ENCODE data around the gene PSMB1. TPM values are rescaled to one million over a fixed set of nuclear protein-coding genes. Genes with fewer than 3 reads are reported as not detected.

PSMB1 gene
- total and polyA plus RNA-seq, 9 of the 15 experiments (the other 6 are each of a cell fraction or from before 2014, with no cell fraction given), result 447 to 2,953 (median 884) TPM

DNA sequence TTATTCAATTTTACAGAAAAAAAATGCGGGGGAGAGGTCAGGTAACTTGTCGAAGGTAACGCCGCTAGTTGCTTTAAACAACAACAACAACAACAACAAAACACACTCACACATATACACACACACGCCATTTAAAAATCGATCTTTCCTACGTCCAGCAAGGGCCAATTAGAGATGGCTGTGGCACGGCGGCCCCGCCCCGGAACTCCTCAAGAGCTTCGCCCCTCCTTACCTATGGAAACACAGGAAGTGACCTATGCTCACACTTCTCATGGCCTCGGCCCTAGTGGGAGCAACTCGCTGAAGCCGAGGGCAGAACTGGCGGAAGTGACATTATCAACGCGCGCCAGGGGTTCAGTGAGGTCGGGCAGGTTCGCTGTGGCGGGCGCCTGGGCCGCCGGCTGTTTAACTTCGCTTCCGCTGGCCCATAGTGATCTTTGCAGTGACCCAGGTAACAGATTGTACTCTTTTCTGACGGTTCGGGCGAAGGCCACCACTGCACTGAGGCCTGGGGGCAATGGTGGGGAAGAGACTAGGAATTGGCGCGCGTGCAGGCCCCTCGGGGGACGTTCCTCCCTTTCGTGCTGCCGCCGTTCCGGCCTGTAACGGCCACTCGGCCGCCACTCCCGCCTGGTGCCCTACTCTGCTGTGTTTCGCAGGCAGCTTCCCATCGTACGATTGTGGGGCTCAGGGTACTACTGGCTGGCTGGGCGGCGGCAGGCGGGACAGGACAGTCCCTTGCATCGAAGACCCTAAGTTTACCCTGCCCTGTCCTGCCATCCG lies 1.1 kb upstream of the PSMB1 start, which contains the start of gene TBP:
TSS of gene TBP (plus strand) at position 357 of the 783 bp plus-strand sequence. CDS start 2,661 bp downstream, outside the sequence.
- ATAC-seq, result peak; percentile 93
- H3K79me2 ChIP-seq (ENCODE audit: control insufficient read depth, insufficient read depth, low read length), result peaks cover 91% of the 10 kb centered on the region
- peaks cover 52% of the 10 kb centered on the region for H3K36me3 ChIP-seq (ENCODE audit: control insufficient read depth, insufficient read depth, low read length)
- CTCF ChIA-PET (ENCODE audit: low intra/inter-chr PET ratio), result no interaction called here
- peak within 1 kb of the TSS; percentile 100 for H3K4me2 ChIP-seq (ENCODE audit: insufficient read depth, low read length)
- peak; percentile 92 to 100 (median 95) for DNase-seq (ENCODE audit: extremely low read depth in 1 of 4, low spot score in 3 of 4)
- no peaks in the 10 kb centered on the region for H3K9me3 ChIP-seq (replicated peaks; ENCODE audit: control insufficient read depth, insufficient read depth, low read depth, low read length)
- WGBS (ENCODE audit: insufficient coverage, low coverage, missing lambda C conversion rate), result under 1% methylated on average over 51 of the region's 51 CpGs
- peak within 1 kb of the TSS; percentile 69 for H3K4me3 ChIP-seq
- H3K9me1 ChIP-seq (ENCODE audit: control insufficient read depth, insufficient read depth, low read length), result no peaks in the 10 kb centered on the region
- POLR2A ChIA-PET, result interaction anchor here (0.6 to 2.4 kb wide), 10 partner anchors 9 to 945 kb away, joined by 3 to 8 read pairs (median 4); partner anchors contain the start of gene PDCD2
- in situ Hi-C loops (cut with MboI), result no loop called here
- no peaks in the 10 kb centered on the region for H3K27me3 ChIP-seq (ENCODE audit: control insufficient read depth in 2 of 2, insufficient read depth in 2 of 2, low read length in 2 of 2)
- intact Hi-C loops (cut with micrococcal nuclease), result loop anchor here (2.0 kb wide), 1 partner anchor 31 kb away; the partner anchor contains the start of gene PDCD2
- peaks cover 3 to 24% of the 10 kb centered on the region in 2 experiments; a peak in 4 of 5 replicates for H3K4me1 ChIP-seq (replicated peaks in 1 of 2; ENCODE audit: control insufficient read depth in 2 of 2, insufficient read depth in 2 of 2, low read length in 2 of 2)
- peak within 1 kb of the TSS; percentile 94 to 99 for H3K9ac ChIP-seq (ENCODE audit: insufficient read depth in 1 of 2, low read depth in 2 of 2, low read length in 2 of 2)
- peak within 1 kb of the TSS; percentile 97 for H2AFZ ChIP-seq (ENCODE audit: low read depth, low read length)
- H3K27ac ChIP-seq (ENCODE audit: extremely low read depth, low read depth, low read length), result peak within 1 kb of the TSS; percentile 90
- peaks cover 35% of the 10 kb centered on the region for H4K20me1 ChIP-seq (replicated peaks; ENCODE audit: control insufficient read depth, insufficient read depth, low read length)
- FAIRE-seq, result peak; percentile 96
- TSS peak; percentile 62 for BruUV-seq (replicated peaks)
- TF ChIP-seq NR2C1 (IDR thresholded peaks at IDR 0.05) (peak; percentile 96), NR2C1 (tag; IDR thresholded peaks at IDR 0.05) (peak; percentile 98), CREM (IDR thresholded peaks at IDR 0.05; ENCODE audit: low read depth) (peak; percentile 100), ZNF584 (CRISPR knock-in tag; IDR thresholded peaks at IDR 0.05; ENCODE audit: low read depth) (no peak), ZNF75A (CRISPR knock-in tag; IDR thresholded peaks at IDR 0.05) (0 out of 2 replicates have a peak, but pooled peaks have one; percentile 39), ZNF197 (CRISPR knock-in tag; IDR thresholded peaks at IDR 0.05; ENCODE audit: low read depth) (peak; percentile 75; the same call in 1 of the 2 replicates), ZBTB1 (CRISPR knock-in tag; IDR thresholded peaks at IDR 0.05; ENCODE audit: borderline replicate concordance, low read depth) (0 out of 2 replicates have a peak, but pooled peaks have one; percentile 27), SPI1 (IDR thresholded peaks at IDR 0.05; ENCODE audit: borderline replicate concordance, low read depth, low read length) (peak; percentile 55; the same call in 1 of the 2 replicates), ETV5 (CRISPR knock-in tag; IDR thresholded peaks at IDR 0.05; ENCODE audit: low read depth) (peak; percentile 88; the same call in 1 of the 2 replicates)
- TF ChIP-seq, protein P1, sequence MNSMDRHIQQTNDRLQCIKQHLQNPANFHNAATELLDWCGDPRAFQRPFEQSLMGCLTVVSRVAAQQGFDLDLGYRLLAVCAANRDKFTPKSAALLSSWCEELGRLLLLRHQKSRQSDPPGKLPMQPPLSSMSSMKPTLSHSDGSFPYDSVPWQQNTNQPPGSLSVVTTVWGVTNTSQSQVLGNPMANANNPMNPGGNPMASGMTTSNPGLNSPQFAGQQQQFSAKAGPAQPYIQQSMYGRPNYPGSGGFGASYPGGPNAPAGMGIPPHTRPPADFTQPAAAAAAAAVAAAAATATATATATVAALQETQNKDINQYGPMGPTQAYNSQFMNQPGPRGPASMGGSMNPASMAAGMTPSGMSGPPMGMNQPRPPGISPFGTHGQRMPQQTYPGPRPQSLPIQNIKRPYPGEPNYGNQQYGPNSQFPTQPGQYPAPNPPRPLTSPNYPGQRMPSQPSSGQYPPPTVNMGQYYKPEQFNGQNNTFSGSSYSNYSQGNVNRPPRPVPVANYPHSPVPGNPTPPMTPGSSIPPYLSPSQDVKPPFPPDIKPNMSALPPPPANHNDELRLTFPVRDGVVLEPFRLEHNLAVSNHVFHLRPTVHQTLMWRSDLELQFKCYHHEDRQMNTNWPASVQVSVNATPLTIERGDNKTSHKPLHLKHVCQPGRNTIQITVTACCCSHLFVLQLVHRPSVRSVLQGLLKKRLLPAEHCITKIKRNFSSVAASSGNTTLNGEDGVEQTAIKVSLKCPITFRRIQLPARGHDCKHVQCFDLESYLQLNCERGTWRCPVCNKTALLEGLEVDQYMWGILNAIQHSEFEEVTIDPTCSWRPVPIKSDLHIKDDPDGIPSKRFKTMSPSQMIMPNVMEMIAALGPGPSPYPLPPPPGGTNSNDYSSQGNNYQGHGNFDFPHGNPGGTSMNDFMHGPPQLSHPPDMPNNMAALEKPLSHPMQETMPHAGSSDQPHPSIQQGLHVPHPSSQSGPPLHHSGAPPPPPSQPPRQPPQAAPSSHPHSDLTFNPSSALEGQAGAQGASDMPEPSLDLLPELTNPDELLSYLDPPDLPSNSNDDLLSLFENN (IDR thresholded peaks at IDR 0.05; ENCODE audit: low read depth in 2 of 2, low read length in 2 of 2), result peak; percentile 40 to 60; a peak in 2 of 4 replicates
- TF ChIP-seq, protein P2, sequence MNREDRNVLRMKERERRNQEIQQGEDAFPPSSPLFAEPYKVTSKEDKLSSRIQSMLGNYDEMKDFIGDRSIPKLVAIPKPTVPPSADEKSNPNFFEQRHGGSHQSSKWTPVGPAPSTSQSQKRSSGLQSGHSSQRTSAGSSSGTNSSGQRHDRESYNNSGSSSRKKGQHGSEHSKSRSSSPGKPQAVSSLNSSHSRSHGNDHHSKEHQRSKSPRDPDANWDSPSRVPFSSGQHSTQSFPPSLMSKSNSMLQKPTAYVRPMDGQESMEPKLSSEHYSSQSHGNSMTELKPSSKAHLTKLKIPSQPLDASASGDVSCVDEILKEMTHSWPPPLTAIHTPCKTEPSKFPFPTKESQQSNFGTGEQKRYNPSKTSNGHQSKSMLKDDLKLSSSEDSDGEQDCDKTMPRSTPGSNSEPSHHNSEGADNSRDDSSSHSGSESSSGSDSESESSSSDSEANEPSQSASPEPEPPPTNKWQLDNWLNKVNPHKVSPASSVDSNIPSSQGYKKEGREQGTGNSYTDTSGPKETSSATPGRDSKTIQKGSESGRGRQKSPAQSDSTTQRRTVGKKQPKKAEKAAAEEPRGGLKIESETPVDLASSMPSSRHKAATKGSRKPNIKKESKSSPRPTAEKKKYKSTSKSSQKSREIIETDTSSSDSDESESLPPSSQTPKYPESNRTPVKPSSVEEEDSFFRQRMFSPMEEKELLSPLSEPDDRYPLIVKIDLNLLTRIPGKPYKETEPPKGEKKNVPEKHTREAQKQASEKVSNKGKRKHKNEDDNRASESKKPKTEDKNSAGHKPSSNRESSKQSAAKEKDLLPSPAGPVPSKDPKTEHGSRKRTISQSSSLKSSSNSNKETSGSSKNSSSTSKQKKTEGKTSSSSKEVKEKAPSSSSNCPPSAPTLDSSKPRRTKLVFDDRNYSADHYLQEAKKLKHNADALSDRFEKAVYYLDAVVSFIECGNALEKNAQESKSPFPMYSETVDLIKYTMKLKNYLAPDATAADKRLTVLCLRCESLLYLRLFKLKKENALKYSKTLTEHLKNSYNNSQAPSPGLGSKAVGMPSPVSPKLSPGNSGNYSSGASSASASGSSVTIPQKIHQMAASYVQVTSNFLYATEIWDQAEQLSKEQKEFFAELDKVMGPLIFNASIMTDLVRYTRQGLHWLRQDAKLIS (CRISPR knock-in tag; IDR thresholded peaks at IDR 0.05), result peak; percentile 67; the same call in 1 of the 2 replicates

Data from K562 (cell line).